Kidney epithelial cell (primary cell): ENCODE measurements around the gene CDH13. TPM values are rescaled to one million over a fixed set of nuclear protein-coding genes. Genes with fewer than 3 reads are reported as not detected.

Experiments
- DNase-seq: peaks from one replicate; pipeline ENCODE4 v3.0.0-alpha.2; 2010; ENCODE audit warnings: low read depth
- H3K27me3 ChIP-seq: 2 replicates; pipeline ENCODE4 v1.6.0; 2011; ENCODE audit warnings: low read length; ENCODE audit not compliant: control insufficient read depth, insufficient read depth
- H3K36me3 ChIP-seq: 2 replicates; pipeline ENCODE4 v1.5.1; 2011; ENCODE audit warnings: low read length; ENCODE audit not compliant: control insufficient read depth, insufficient read depth
- H3K4me3 ChIP-seq: 2 replicates; pipeline ENCODE4 v1.5.1; 2011; ENCODE audit warnings: low read depth, mild to moderate bottlenecking, control low read depth, low read length
- CTCF ChIP-seq: IDR thresholded peaks from 2 replicates; pipeline ENCODE4 v1.5.1; 2011; ENCODE audit warnings: mild to moderate bottlenecking, moderate library complexity, low read length, control low read depth, inconsistent platforms; ENCODE audit not compliant: insufficient read depth, poor library complexity, severe bottlenecking
- total RNA-seq: library from RNA; depleted of rRNA; stranded (reverse); fragments of >200 nt; gene quantifications from 2 replicates; pipeline ENCODE4 v1.2.3, GENCODE V29; 2015

CDH13 gene
- total RNA-seq, 1 donor from 2014 or later: 32.8 TPM

- no peak overlapping the region for H3K4me3 ChIP-seq
- H3K36me3 ChIP-seq: no peaks in the 10 kb centered on the region
- no peak for TF ChIP-seq CTCF
- DNase-seq: no peak
- no peaks in the 10 kb centered on the region for H3K27me3 ChIP-seq
Observed at GRCh38 chr16:82586130-82586529, 40.6 kb upstream of the CDH13 start.

GRCh38 chr16:82587289-82587688, 39.5 kb upstream of the CDH13 start:
- no peak overlapping the region for H3K4me3 ChIP-seq
- no peak for DNase-seq
- H3K36me3 ChIP-seq: no peaks in the 10 kb centered on the region
- no peak for TF ChIP-seq CTCF
- no peaks in the 10 kb centered on the region for H3K27me3 ChIP-seq

- Histone ChIP-seq H3K36me3 (no peaks in the 10 kb centered on the region), H3K4me3 (no peak overlapping the region), H3K27me3 (no peaks in the 10 kb centered on the region)
- no peak for TF ChIP-seq CTCF
- no peak for DNase-seq
Observed at GRCh38 chr16:82589407-82589806, 37.4 kb upstream of the CDH13 start.

GRCh38 chr16:82594114-82594513, 32.7 kb upstream of the CDH13 start:
- DNase-seq: no peak
- Histone ChIP-seq H3K36me3 (no peaks in the 10 kb centered on the region), H3K4me3 (no peak overlapping the region), H3K27me3 (no peaks in the 10 kb centered on the region)
- TF ChIP-seq CTCF: no peak

GRCh38 chr16:82598771-82599170, 28.0 kb upstream of the CDH13 start:
- H3K27me3 ChIP-seq: no peaks in the 10 kb centered on the region
- H3K36me3 ChIP-seq: no peaks in the 10 kb centered on the region
- no peak for DNase-seq
- no peak overlapping the region for H3K4me3 ChIP-seq
- no peak for TF ChIP-seq CTCF

GRCh38 chr16:82601989-82602640, 24.7 kb upstream of the CDH13 start:
- TF ChIP-seq CTCF: no peak
- no peaks in the 10 kb centered on the region for H3K36me3 ChIP-seq
- H3K27me3 ChIP-seq: no peaks in the 10 kb centered on the region
- H3K4me3 ChIP-seq: no peak overlapping the region
- no peak for DNase-seq
